PC-9 (cell line): ENCODE data around the gene FSTL1. TPM values are rescaled to one million over a fixed set of nuclear protein-coding genes. Genes with fewer than 3 reads are reported as not detected.

Experiments
- BruUV-seq: library from RNA; stranded (reverse); fragments of 400-500 nt; replicated peaks from 2 replicates; lab custom pipeline; 2021; lab: Mats Ljungman, UMichigan
- CTCF ChIA-PET: fragments of 300-600 bp; sonication (Branson Sonifier 250); formaldehyde crosslinking; loops from one replicate; lab custom pipeline; 2022; ENCODE audit warnings: antibody characterized with exemption; lab: Charles Lee
- POLR2A ChIA-PET: fragments of 300-600 bp; sonication (Branson Sonifier 250); formaldehyde crosslinking; loops from one replicate; lab custom pipeline; 2022; ENCODE audit warnings: antibody characterized with exemption; ENCODE audit not compliant: unreplicated experiment; lab: Charles Lee
- DNase-seq, 2 experiments: peaks; one replicate each; pipeline versions ENCODE4 v3.0.0 to v3.0.0-alpha.2; 2015 to 2022; ENCODE audit warnings: mixed read lengths in 1 of 2
- H2AFZ ChIP-seq: fragments of 200-600 bp; sonication (generic); 2 replicates; pipeline ENCODE4 v1.8.1; 2017; ENCODE audit warnings: antibody characterized with exemption
- H3F3A ChIP-seq: fragments of 200-600 bp; sonication (generic); 2 replicates; pipeline ENCODE4 v1.8.1; 2017; ENCODE audit warnings: antibody characterized with exemption, mild to moderate bottlenecking, low read depth; ENCODE audit not compliant: insufficient read depth
- H3K27ac ChIP-seq: fragments of 200-600 bp; sonication (generic); 2 replicates; pipeline ENCODE4 v1.6.1; 2016; ENCODE audit warnings: mixed run types
- H3K27me3 ChIP-seq: fragments of 200-600 bp; sonication (generic); 2 replicates; pipeline ENCODE4 v1.6.1; 2016; ENCODE audit warnings: low read depth, mixed run types; ENCODE audit not compliant: insufficient read depth
- H3K36me3 ChIP-seq: fragments of 200-600 bp; sonication (generic); 2 replicates; pipeline ENCODE4 v1.6.1; 2016; ENCODE audit warnings: low read depth, mixed run types
- H3K4me1 ChIP-seq: fragments of 200-600 bp; sonication (generic); replicated peaks from 2 replicates; pipeline ENCODE4 v1.6.1; 2016; ENCODE audit warnings: mixed run types; ENCODE audit not compliant: insufficient read depth
- H3K4me2 ChIP-seq: fragments of 200-600 bp; sonication (generic); 2 replicates; pipeline ENCODE4 v1.6.1; 2017; ENCODE audit warnings: mixed run types
- H3K4me3 ChIP-seq: fragments of 200-600 bp; sonication (generic); 2 replicates; pipeline ENCODE4 v1.6.1; 2016; ENCODE audit warnings: mixed run types
- H3K79me2 ChIP-seq: fragments of 200-600 bp; sonication (generic); 2 replicates; pipeline ENCODE4 v1.6.1; 2017; ENCODE audit warnings: low read depth, mixed run types
- H3K9me2 ChIP-seq: fragments of 200-600 bp; sonication (generic); 2 replicates; pipeline ENCODE4 v1.8.1; 2017; ENCODE audit warnings: mild to moderate bottlenecking; ENCODE audit not compliant: insufficient read depth
- H3K9me3 ChIP-seq: fragments of 200-600 bp; sonication (generic); 2 replicates; pipeline ENCODE4 v1.8.1; 2016; ENCODE audit warnings: low read depth; ENCODE audit not compliant: insufficient read depth
- H4K20me1 ChIP-seq: fragments of 200-600 bp; sonication (generic); 2 replicates; pipeline ENCODE4 v1.8.1; 2017; ENCODE audit not compliant: insufficient read depth
- EZH2 ChIP-seq: fragments of 200-600 bp; sonication (generic); IDR thresholded peaks from 2 replicates; pipeline ENCODE4 v1.8.0; 2017; ENCODE audit warnings: antibody characterized with exemption, low read depth
- intact Hi-C: fragments of 100-400 bp; cut with micrococcal nuclease; formaldehyde crosslinking; loops from one replicate; pipeline ENCODE4 v1.10.0; 2022; ENCODE audit not compliant: unreplicated experiment
- total RNA-seq: library from RNA; stranded (reverse); gene quantifications from 2 replicates; pipeline ENCODE4 v1.2.3, GENCODE V29; 2021
- TF ChIP-seq, protein P1 (sequence below): fragments of 200-600 bp; sonication (generic); conservative IDR thresholded peaks from 2 replicates; pipeline ENCODE4 v1.6.1; 2017; ENCODE audit warnings: mixed run types, antibody characterized with exemption, mild to moderate bottlenecking, moderate library complexity

FSTL1 gene
- total RNA-seq, 1 experiment from 2014 or later, result 225 TPM

DNA sequence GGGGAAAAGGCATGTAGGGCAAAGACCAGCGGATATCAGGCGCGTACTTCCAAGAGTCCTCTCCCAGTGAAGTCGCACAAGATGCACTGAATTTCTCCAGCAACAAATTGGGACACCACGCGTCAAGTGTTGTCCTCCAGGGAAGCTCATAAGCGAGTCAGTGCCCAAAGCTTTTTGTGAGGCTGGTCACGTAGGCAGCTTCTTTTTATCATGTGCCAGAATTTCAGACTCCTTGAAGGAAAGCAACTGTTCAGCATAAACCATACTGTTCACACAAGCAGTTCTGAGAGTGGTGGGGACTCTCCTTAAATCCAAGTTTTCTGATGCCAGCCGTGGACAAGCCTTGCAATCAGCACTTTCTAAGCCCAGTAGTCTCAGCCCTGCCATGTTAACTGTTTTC lies 10.1 kb upstream of the FSTL1 start:
- no peaks in the 10 kb centered on the region for H3K79me2 ChIP-seq
- ChIA-PET CTCF (no interaction called here), POLR2A (no interaction called here)
- no peak for DNase-seq
- H3F3A ChIP-seq, result peaks cover 6% of the 10 kb centered on the region; the same call in 1 of the 2 replicates
- no peak overlapping the region for H2AFZ ChIP-seq
- H3K9me2 ChIP-seq, result no peaks in the 10 kb centered on the region
- no peak overlapping the region for H3K4me3 ChIP-seq
- no peaks in the 10 kb centered on the region for H3K4me1 ChIP-seq
- no peaks in the 10 kb centered on the region for H3K9me3 ChIP-seq
- intact Hi-C loops, result no loop called here
- no TSS peak for BruUV-seq
- no peaks in the 10 kb centered on the region for H3K36me3 ChIP-seq
- no peaks in the 10 kb centered on the region for H4K20me1 ChIP-seq
- TF ChIP-seq, protein P1, sequence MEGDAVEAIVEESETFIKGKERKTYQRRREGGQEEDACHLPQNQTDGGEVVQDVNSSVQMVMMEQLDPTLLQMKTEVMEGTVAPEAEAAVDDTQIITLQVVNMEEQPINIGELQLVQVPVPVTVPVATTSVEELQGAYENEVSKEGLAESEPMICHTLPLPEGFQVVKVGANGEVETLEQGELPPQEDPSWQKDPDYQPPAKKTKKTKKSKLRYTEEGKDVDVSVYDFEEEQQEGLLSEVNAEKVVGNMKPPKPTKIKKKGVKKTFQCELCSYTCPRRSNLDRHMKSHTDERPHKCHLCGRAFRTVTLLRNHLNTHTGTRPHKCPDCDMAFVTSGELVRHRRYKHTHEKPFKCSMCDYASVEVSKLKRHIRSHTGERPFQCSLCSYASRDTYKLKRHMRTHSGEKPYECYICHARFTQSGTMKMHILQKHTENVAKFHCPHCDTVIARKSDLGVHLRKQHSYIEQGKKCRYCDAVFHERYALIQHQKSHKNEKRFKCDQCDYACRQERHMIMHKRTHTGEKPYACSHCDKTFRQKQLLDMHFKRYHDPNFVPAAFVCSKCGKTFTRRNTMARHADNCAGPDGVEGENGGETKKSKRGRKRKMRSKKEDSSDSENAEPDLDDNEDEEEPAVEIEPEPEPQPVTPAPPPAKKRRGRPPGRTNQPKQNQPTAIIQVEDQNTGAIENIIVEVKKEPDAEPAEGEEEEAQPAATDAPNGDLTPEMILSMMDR, result no peak
- no peak for TF ChIP-seq EZH2
- no peak overlapping the region for H3K4me2 ChIP-seq
- no peak overlapping the region for H3K27ac ChIP-seq
- no peaks in the 10 kb centered on the region for H3K27me3 ChIP-seq

DNA sequence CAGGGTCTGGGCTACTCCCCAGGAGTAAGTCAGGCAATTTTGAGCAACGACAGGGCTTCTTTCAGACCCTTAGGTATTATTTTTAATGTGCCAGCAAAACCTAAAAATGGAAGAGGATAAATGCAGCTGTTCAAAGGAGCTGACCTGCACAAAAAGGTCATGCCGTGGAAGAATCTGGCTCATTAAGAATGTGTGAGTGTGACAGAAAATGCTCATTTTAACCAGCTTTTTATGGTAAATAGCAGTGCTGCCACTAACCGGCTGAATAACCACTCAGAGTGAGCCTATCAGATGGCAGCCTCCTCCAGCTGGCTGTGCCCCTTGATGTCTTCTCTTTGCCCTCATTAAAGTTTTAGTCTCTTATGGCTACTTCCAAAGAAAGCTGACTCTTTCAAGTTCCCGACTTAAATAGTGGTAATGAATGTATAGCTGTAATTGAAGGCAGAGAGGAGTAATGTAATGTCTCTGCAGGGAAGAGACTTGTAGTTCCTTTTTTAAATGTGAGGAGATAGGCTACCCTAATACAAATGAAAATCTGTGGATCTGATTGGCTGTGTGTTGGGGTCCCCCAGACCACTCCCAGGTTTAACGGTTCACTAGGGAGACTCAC lies 9.5 kb upstream of the FSTL1 start:
- H3F3A ChIP-seq, result peaks cover 6% of the 10 kb centered on the region; the same call in 1 of the 2 replicates
- CTCF ChIA-PET, result no interaction called here
- no TSS peak for BruUV-seq
- no peak overlapping the region for H3K27ac ChIP-seq
- POLR2A ChIA-PET, result no interaction called here
- H3K4me1 ChIP-seq, result no peaks in the 10 kb centered on the region
- no peaks in the 10 kb centered on the region for H4K20me1 ChIP-seq
- no peaks in the 10 kb centered on the region for H3K9me3 ChIP-seq
- no peaks in the 10 kb centered on the region for H3K27me3 ChIP-seq
- no peak for TF ChIP-seq EZH2
- TF ChIP-seq, protein P1, result no peak
- H3K4me3 ChIP-seq, result no peak overlapping the region
- H3K9me2 ChIP-seq, result no peaks in the 10 kb centered on the region
- intact Hi-C loops, result no loop called here
- no peak for DNase-seq
- no peak overlapping the region for H3K4me2 ChIP-seq
- H3K79me2 ChIP-seq, result no peaks in the 10 kb centered on the region
- no peak overlapping the region for H2AFZ ChIP-seq
- no peaks in the 10 kb centered on the region for H3K36me3 ChIP-seq

DNA sequence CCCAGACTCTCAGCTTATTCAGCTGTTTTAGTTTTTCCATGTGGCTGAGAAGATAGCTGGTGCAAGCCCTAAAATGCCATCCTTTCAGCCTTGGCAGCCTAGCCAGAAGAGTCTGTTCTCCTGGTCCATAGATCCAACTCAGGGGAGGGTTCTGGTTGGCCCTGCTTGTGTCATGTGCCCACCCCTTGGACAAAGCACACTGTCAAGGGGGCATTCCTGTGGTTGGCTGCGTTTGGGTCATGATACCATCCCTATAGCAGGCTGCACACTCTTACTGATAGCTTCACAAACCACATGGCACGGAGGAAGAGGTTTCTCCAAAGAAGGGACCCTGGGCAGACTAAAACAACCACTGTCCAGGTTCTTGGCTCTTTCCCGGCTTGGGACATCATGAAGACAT lies 8.4 kb upstream of the FSTL1 start:
- Histone ChIP-seq H3K4me1 (no peaks in the 10 kb centered on the region), H3K9me3 (no peaks in the 10 kb centered on the region; the same call in 1 of the 2 replicates), H3K27me3 (no peaks in the 10 kb centered on the region), H3K27ac (no peak overlapping the region), H3K4me2 (no peak overlapping the region), H3K79me2 (no peaks in the 10 kb centered on the region), H2AFZ (no peak overlapping the region), H3K36me3 (no peaks in the 10 kb centered on the region), H4K20me1 (no peaks in the 10 kb centered on the region), H3K9me2 (no peaks in the 10 kb centered on the region), H3F3A (peaks cover 6% of the 10 kb centered on the region; the same call in 1 of the 2 replicates), H3K4me3 (no peak overlapping the region)
- ChIA-PET POLR2A (no interaction called here), CTCF (no interaction called here)
- no TSS peak for BruUV-seq
- intact Hi-C loops, result no loop called here
- DNase-seq, result no peak
- TF ChIP-seq EZH2, result no peak
- TF ChIP-seq, protein P1, result no peak
